GM12878 (cell line): ENCODE data around the gene MSI2. TPM values are rescaled to one million over a fixed set of nuclear protein-coding genes. Genes with fewer than 3 reads are reported as not detected.

Source experiments
- ATAC-seq: fragments of 200-7000 bp; cut with Tn5 transposase; 3 replicates; pipeline ENCODE4 v1.9.1; 2020; ENCODE audit warnings: mild to moderate bottlenecking, moderate library complexity
- BruUV-seq: library from RNA; stranded (reverse); fragments of 400-500 nt; replicated peaks from 2 replicates; lab custom pipeline; 2021; lab: Mats Ljungman, UMichigan
- CTCF ChIA-PET: fragments of 300-600 bp; sonication (Branson Sonifier 250); formaldehyde crosslinking; extraction: SDS; loops from one replicate; lab custom pipeline; 2021; ENCODE audit warnings: inconsistent platforms; lab: Yijun Ruan, JAX
- POLR2A ChIA-PET: fragments of 350-600 bp; formaldehyde crosslinking; extraction: SDS; loops from one replicate; lab custom pipeline; 2021; ENCODE audit warnings: inconsistent platforms; lab: Charles Lee
- RAD21 ChIA-PET: fragments of 300-600 bp; sonication (Branson Sonifier 250); formaldehyde crosslinking; loops from one replicate; lab custom pipeline; 2023; ENCODE audit warnings: antibody characterized with exemption; ENCODE audit not compliant: unreplicated experiment; lab: Charles Lee
- SMC1A ChIA-PET: fragments of 300-600 bp; sonication (Branson Sonifier 250); formaldehyde crosslinking; loops from one replicate; lab custom pipeline; 2023; ENCODE audit not compliant: unreplicated experiment, uncharacterized antibody; lab: Charles Lee
- DNase-seq: peaks from one replicate; pipeline ENCODE4 v3.0.0-alpha.2; 2011; ENCODE audit warnings: low read depth, low spot score
- FAIRE-seq: peaks from 3 replicates; lab custom pipeline; 2011; peaks lifted over from hg19 to GRCh38; lab: Jason Lieb, UNC
- H2AFZ ChIP-seq: 2 replicates; pipeline ENCODE4 v1.6.0; 2011; ENCODE audit warnings: low read depth, low read length, control low read depth; ENCODE audit not compliant: control insufficient read depth
- H3K27ac ChIP-seq: 2 replicates; pipeline ENCODE4 v1.5.1; 2011; ENCODE audit warnings: control low read depth; ENCODE audit not compliant: control insufficient read depth, insufficient read depth
- H3K27me3 ChIP-seq, 2 experiments: replicated peaks in 1 of 2; 2 replicates each; pipeline versions ENCODE4 v1.6.0 to v1.6.1; 2011; ENCODE audit warnings: low read length in 1 of 2; ENCODE audit not compliant: control insufficient read depth in 2 of 2, insufficient read depth in 2 of 2
- H3K36me3 ChIP-seq, 2 experiments: 2 replicates each; pipeline ENCODE4 v1.5.1; 2011; ENCODE audit warnings: low read length in 1 of 2; ENCODE audit not compliant: control insufficient read depth in 2 of 2, insufficient read depth in 2 of 2
- H3K4me1 ChIP-seq: 2 replicates; pipeline ENCODE4 v1.6.1; 2011; ENCODE audit warnings: mild to moderate bottlenecking, low read length, moderate library complexity, mixed read lengths; ENCODE audit not compliant: control insufficient read depth, insufficient read depth
- H3K4me2 ChIP-seq: 2 replicates; pipeline ENCODE4 v1.6.0; 2011; ENCODE audit warnings: control low read depth; ENCODE audit not compliant: control insufficient read depth, insufficient read depth
- H3K4me3 ChIP-seq: fragments of 200-600 bp; sonication (generic); 2 replicates; pipeline ENCODE4 v1.5.1; 2016
- H3K79me2 ChIP-seq: 2 replicates; pipeline ENCODE4 v1.6.0; 2011; ENCODE audit warnings: low read length; ENCODE audit not compliant: control insufficient read depth, insufficient read depth
- H3K9ac ChIP-seq: 2 replicates; pipeline ENCODE4 v1.8.0; 2011; ENCODE audit warnings: low read length, control low read depth, mixed read lengths; ENCODE audit not compliant: control insufficient read depth, insufficient read depth
- H3K9me3 ChIP-seq: replicated peaks from 3 replicates; pipeline ENCODE4 v1.5.1; 2011; ENCODE audit warnings: mild to moderate bottlenecking, low read length; ENCODE audit not compliant: control insufficient read depth, insufficient read depth
- H4K20me1 ChIP-seq: 2 replicates; pipeline ENCODE4 v1.6.0; 2011; ENCODE audit not compliant: control insufficient read depth, insufficient read depth
- BRCA1 ChIP-seq: IDR thresholded peaks from 2 replicates; pipeline ENCODE4 v1.6.1; 2011; ENCODE audit warnings: low read depth, low read length, improper control_type of control experiment
- FOXM1 ChIP-seq: IDR thresholded peaks from 2 replicates; pipeline ENCODE4 v1.6.1; 2012; ENCODE audit warnings: low read depth, mild to moderate bottlenecking, inconsistent platforms, low read length, moderate library complexity
- MXI1 ChIP-seq: fragments of 150-350 bp; IDR thresholded peaks from 2 replicates; pipeline ENCODE4 v1.6.1; 2011; ENCODE audit warnings: low read depth, mild to moderate bottlenecking, inconsistent platforms, low read length, improper control_type of control experiment
- NFIC ChIP-seq: IDR thresholded peaks from 2 replicates; pipeline ENCODE4 v1.6.1; 2012; ENCODE audit warnings: low read depth, mild to moderate bottlenecking, inconsistent platforms, low read length, moderate library complexity
- NFYA ChIP-seq: IDR thresholded peaks from 2 replicates; pipeline ENCODE4 v1.6.1; 2011; ENCODE audit warnings: low read depth, mild to moderate bottlenecking, low read length, improper control_type of control experiment, borderline replicate concordance
- POLR2AphosphoS2 ChIP-seq: IDR thresholded peaks from 2 replicates; pipeline ENCODE4 v1.6.1; 2011; ENCODE audit warnings: low read depth, mild to moderate bottlenecking, low read length, improper control_type of control experiment, moderate library complexity
- RAD51 ChIP-seq: fragments of 450-650 bp; IDR thresholded peaks from 2 replicates; pipeline ENCODE4 v1.6.1; 2016; ENCODE audit warnings: moderate library complexity, mild to moderate bottlenecking, inconsistent platforms
- RELA ChIP-seq: fragments of 450-650 bp; IDR thresholded peaks from 2 replicates; pipeline ENCODE4 v1.8.0; 2014; ENCODE audit warnings: borderline replicate concordance; ENCODE audit not compliant: partially characterized antibody
- RFX5 ChIP-seq: IDR thresholded peaks from 2 replicates; pipeline ENCODE4 v1.6.1; 2011; ENCODE audit warnings: low read depth, low read length, improper control_type of control experiment
- SIX5 ChIP-seq: IDR thresholded peaks from 2 replicates; pipeline ENCODE4 v1.6.1; 2011; ENCODE audit warnings: mild to moderate bottlenecking, low read depth, low read length, moderate library complexity; ENCODE audit not compliant: severe bottlenecking
- TCF12 ChIP-seq: IDR thresholded peaks from 2 replicates; pipeline ENCODE4 v1.6.1; 2011; ENCODE audit warnings: low read depth, mild to moderate bottlenecking, low read length
- TCF7 ChIP-seq: IDR thresholded peaks from 2 replicates; pipeline ENCODE4 v1.6.1; 2014; ENCODE audit warnings: antibody characterized with exemption, borderline replicate concordance
- ZSCAN29 ChIP-seq: fragments of 450-650 bp; IDR thresholded peaks from 2 replicates; pipeline ENCODE4 v1.6.1; 2017; ENCODE audit warnings: mild to moderate bottlenecking, moderate library complexity
- WGBS: methylation state at CpG from one replicate; pipeline ENCODE4 v1.1.6; 2016; ENCODE audit warnings: low lambda C conversion rate; ENCODE audit not compliant: insufficient replicate concordance, insufficient coverage; ENCODE audit errors: missing lambda C conversion rate; 5-methylcytosine and 5-hydroxymethylcytosine counted together
- in situ Hi-C: fragments of 300-500 bp; cut with MboI; formaldehyde crosslinking; loops from 9 replicates; pipeline ENCODE4 v1.14.3; 2018; ENCODE audit warnings: mixed read lengths
- intact Hi-C: fragments of 100-400 bp; cut with micrococcal nuclease; formaldehyde crosslinking; loops from one replicate; pipeline ENCODE4 v1.14.2; 2022; ENCODE audit not compliant: unreplicated experiment
- polyA plus RNA-seq, 11 experiments: library from polyadenylated mRNA; depleted of rRNA in 4 of 11; unstranded in 6 of 11; stranded (reverse) in 5 of 11; fragments of >200 nt; fragmentation: Nextera tagmentation in 4 of 11; fragmentation: Illumina TruSeq in 1 of 11; extraction: Ambion mirVana in 4 of 11; extraction: Trizol in 1 of 11; gene quantifications; 1 replicate in 1 of 11; 2 replicates in 10 of 11; pipeline versions ENCODE4 v1.2.1 to v1.2.3, GENCODE V29; 2011 to 2016; ENCODE audit warnings: inconsistent platforms in 2 of 11, missing spikeins in 2 of 11, low read depth in 1 of 11
- total RNA-seq, 4 experiments: library from RNA; depleted of rRNA in 3 of 4; stranded (reverse); fragments of >200 nt in 3 of 4; fragmentation: Illumina TruSeq in 1 of 4; extraction: Trizol in 1 of 4; gene quantifications; 2 replicates each; pipeline versions ENCODE4 v1.2.1 to v1.2.3, GENCODE V29; 2013 to 2021
- TF ChIP-seq, protein P1 (sequence below): fragments of 450-650 bp; IDR thresholded peaks from 2 replicates; pipeline ENCODE4 v1.6.1; 2018; ENCODE audit warnings: borderline replicate concordance, mild to moderate bottlenecking; ENCODE audit not compliant: partially characterized antibody
- TF ChIP-seq, protein P2 (sequence below): fragments of 450-650 bp; IDR thresholded peaks from 2 replicates; pipeline ENCODE4 v1.6.1; 2017; ENCODE audit warnings: mild to moderate bottlenecking
- TF ChIP-seq, protein P3 (sequence below): IDR thresholded peaks from 2 replicates; pipeline ENCODE4 v1.6.1; 2011; ENCODE audit warnings: low read depth, mild to moderate bottlenecking, low read length, moderate library complexity, borderline replicate concordance; ENCODE audit errors: extremely low read depth

The MSI2 gene
- total and polyA plus RNA-seq, 10 of the 15 experiments (the other 5 are each of a cell fraction or from before 2014, with no cell fraction given) = 6.1 to 76.1 (median 42.0) TPM

DNA sequence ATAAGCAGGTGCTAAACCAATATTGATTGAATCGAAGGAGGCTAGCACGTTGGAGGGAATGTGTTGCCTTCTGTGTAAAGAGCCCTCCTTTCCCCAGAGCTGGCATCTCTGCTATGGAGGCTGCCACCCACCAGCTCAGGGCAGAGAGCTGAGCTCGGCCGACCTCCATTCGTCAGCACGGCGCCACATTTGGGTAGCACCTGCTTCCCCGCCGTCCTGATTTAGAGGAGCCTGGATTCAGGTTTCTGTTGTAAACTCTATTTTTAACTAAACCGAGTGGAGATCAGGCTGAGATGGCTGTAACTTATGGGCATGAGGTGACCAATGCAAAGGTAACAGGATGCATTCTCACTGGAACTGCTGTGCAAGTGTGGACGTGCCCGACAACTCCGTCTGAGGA lies 316.3 kb downstream of the MSI2 start:
- WGBS = 96% methylated on average over 13 of the region's 13 CpGs
- no peak for FAIRE-seq
- ChIA-PET POLR2A (no interaction called here), SMC1A (no interaction called here), CTCF (no interaction called here), RAD21 (no interaction called here)
- DNase-seq = no peak
- in situ Hi-C loops = no loop called here
- H3K9me3 ChIP-seq = no peaks in the 10 kb centered on the region
- no peak overlapping the region for H3K4me2 ChIP-seq
- H2AFZ ChIP-seq = no peak overlapping the region
- BruUV-seq = no TSS peak
- H3K36me3 ChIP-seq = peaks cover 0 to 2% of the 10 kb centered on the region in 2 experiments; a peak in 2 of 4 replicates
- H3K27ac ChIP-seq = no peak overlapping the region
- no peaks in the 10 kb centered on the region; the same call in 1 of the 2 replicates for H4K20me1 ChIP-seq
- no peaks in the 10 kb centered on the region for H3K27me3 ChIP-seq
- no peak overlapping the region for H3K4me3 ChIP-seq
- no peaks in the 10 kb centered on the region for H3K79me2 ChIP-seq
- TF ChIP-seq, protein P1, sequence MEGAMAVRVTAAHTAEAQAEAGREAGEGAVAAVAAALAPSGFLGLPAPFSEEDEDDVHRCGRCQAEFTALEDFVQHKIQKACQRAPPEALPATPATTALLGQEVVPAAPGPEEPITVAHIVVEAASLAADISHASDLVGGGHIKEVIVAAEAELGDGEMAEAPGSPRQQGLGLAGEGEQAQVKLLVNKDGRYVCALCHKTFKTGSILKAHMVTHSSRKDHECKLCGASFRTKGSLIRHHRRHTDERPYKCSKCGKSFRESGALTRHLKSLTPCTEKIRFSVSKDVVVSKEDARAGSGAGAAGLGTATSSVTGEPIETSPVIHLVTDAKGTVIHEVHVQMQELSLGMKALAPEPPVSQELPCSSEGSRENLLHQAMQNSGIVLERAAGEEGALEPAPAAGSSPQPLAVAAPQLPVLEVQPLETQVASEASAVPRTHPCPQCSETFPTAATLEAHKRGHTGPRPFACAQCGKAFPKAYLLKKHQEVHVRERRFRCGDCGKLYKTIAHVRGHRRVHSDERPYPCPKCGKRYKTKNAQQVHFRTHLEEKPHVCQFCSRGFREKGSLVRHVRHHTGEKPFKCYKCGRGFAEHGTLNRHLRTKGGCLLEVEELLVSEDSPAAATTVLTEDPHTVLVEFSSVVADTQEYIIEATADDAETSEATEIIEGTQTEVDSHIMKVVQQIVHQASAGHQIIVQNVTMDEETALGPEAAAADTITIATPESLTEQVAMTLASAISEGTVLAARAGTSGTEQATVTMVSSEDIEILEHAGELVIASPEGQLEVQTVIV = no peak
- TF ChIP-seq POLR2AphosphoS2 (no peak), MXI1 (no peak), RELA (no peak), SIX5 (no peak), NFYA (no peak), TCF12 (no peak), RFX5 (no peak), ZSCAN29 (no peak), RAD51 (no peak), BRCA1 (no peak), NFIC (no peak), FOXM1 (no peak), TCF7 (no peak)
- TF ChIP-seq, protein P2, sequence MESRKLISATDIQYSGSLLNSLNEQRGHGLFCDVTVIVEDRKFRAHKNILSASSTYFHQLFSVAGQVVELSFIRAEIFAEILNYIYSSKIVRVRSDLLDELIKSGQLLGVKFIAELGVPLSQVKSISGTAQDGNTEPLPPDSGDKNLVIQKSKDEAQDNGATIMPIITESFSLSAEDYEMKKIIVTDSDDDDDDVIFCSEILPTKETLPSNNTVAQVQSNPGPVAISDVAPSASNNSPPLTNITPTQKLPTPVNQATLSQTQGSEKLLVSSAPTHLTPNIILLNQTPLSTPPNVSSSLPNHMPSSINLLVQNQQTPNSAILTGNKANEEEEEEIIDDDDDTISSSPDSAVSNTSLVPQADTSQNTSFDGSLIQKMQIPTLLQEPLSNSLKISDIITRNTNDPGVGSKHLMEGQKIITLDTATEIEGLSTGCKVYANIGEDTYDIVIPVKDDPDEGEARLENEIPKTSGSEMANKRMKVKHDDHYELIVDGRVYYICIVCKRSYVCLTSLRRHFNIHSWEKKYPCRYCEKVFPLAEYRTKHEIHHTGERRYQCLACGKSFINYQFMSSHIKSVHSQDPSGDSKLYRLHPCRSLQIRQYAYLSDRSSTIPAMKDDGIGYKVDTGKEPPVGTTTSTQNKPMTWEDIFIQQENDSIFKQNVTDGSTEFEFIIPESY = no peak
- TF ChIP-seq, protein P3, sequence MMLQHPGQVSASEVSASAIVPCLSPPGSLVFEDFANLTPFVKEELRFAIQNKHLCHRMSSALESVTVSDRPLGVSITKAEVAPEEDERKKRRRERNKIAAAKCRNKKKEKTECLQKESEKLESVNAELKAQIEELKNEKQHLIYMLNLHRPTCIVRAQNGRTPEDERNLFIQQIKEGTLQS = no peak
- no peak for ATAC-seq
- H3K9ac ChIP-seq = no peak overlapping the region
- intact Hi-C loops = no loop called here
- H3K4me1 ChIP-seq = no peaks in the 10 kb centered on the region
